ENCODE measurements around the gene STAT2.

- TF ChIP-seq CTCF (IDR thresholded peaks at IDR 0.05; ENCODE audit: insufficient read depth, low read depth, low read length) (no peak), EZH2 (IDR thresholded peaks at IDR 0.05; ENCODE audit: insufficient read depth, low read length) (no peak)
Measured at GRCh38 chr12:56299308-56299852, 60.5 kb downstream of the STAT2 start.

Data from astrocyte (in vitro differentiated cells and primary cell).